H1 (cell line): ENCODE results near the gene ZFAND3. TPM values are rescaled to one million over a fixed set of nuclear protein-coding genes. Genes with fewer than 3 reads are reported as not detected.

Experiments
- CTCF ChIA-PET: fragments of 300-600 bp; sonication (Branson Sonifier 250); formaldehyde crosslinking; loops from one replicate; lab custom pipeline; 2021; ENCODE audit not compliant: partially characterized antibody; lab: Charles Lee
- POLR2A ChIA-PET: fragments of 300-600 bp; sonication (Branson Sonifier 250); formaldehyde crosslinking; loops from one replicate; lab custom pipeline; 2021; ENCODE audit warnings: inconsistent platforms; ENCODE audit not compliant: partially characterized antibody; lab: Charles Lee
- DNase-seq, 2 experiments: peaks; one replicate each; pipeline versions ENCODE4 v3.0.0 to v3.0.0-alpha.2; 2010 to 2022; ENCODE audit warnings: low spot score in 2 of 2, low read depth in 1 of 2, mixed read lengths in 1 of 2
- FAIRE-seq: peaks from 2 replicates; lab custom pipeline; 2011; peaks lifted over from hg19 to GRCh38; lab: Jason Lieb, UNC
- H2AFZ ChIP-seq: 2 replicates; pipeline ENCODE4 v1.8.1; 2012; ENCODE audit warnings: low read length, inconsistent platforms
- H2AK5ac ChIP-seq: 2 replicates; pipeline ENCODE4 v1.6.1; 2013; ENCODE audit warnings: low read depth, low read length
- H2BK120ac ChIP-seq: replicated peaks from 2 replicates; pipeline ENCODE3; 2013; ENCODE audit warnings: low read depth, low read length, inconsistent platforms
- H2BK12ac ChIP-seq: 2 replicates; pipeline ENCODE4 v1.6.1; 2013; ENCODE audit warnings: low read depth, low read length
- H2BK15ac ChIP-seq: 2 replicates; pipeline ENCODE4 v1.6.1; 2013; ENCODE audit warnings: low read length
- H2BK20ac ChIP-seq: 2 replicates; pipeline ENCODE4 v1.6.1; 2013; ENCODE audit warnings: low read length
- H2BK5ac ChIP-seq: 2 replicates; pipeline ENCODE4 v1.6.1; 2013; ENCODE audit warnings: low read depth, low read length
- H3K14ac ChIP-seq: 2 replicates; pipeline ENCODE4 v1.6.1; 2013; ENCODE audit warnings: inconsistent platforms; ENCODE audit not compliant: insufficient read length
- H3K18ac ChIP-seq: 2 replicates; pipeline ENCODE4 v1.6.1; 2013; ENCODE audit warnings: low read length; ENCODE audit errors: extremely low read depth
- H3K23ac ChIP-seq: 2 replicates; pipeline ENCODE4 v1.6.1; 2013; ENCODE audit warnings: inconsistent platforms; ENCODE audit not compliant: insufficient read length
- H3K23me2 ChIP-seq: 2 replicates; pipeline ENCODE4 v1.6.1; 2013; ENCODE audit warnings: low read depth, low read length
- H3K27ac ChIP-seq: 2 replicates; pipeline ENCODE4 v1.6.1; 2011; ENCODE audit warnings: low read depth, low read length, inconsistent platforms
- H3K27me3 ChIP-seq, 4 experiments: replicated peaks in 1 of 4; 1 replicate in 1 of 4; 2 replicates in 3 of 4; pipeline versions ENCODE4 v1.6.1 to v1.8.1; 2011 to 2013; ENCODE audit warnings: low read length in 3 of 4, mild to moderate bottlenecking in 3 of 4, inconsistent platforms in 2 of 4, mixed read lengths in 2 of 4, moderate library complexity in 1 of 4; ENCODE audit not compliant: control insufficient read depth in 3 of 4, insufficient read depth in 3 of 4; ENCODE audit errors: extremely low read depth in 1 of 4
- H3K36me3 ChIP-seq, 4 experiments: 2 replicates each; pipeline versions ENCODE4 v1.6.1 to v1.8.1; 2011 to 2013; ENCODE audit warnings: mild to moderate bottlenecking in 4 of 4, low read length in 3 of 4, moderate library complexity in 2 of 4, control low read depth in 1 of 4, inconsistent platforms in 1 of 4; ENCODE audit not compliant: insufficient read depth in 4 of 4, control insufficient read depth in 2 of 4
- H3K4ac ChIP-seq: replicated peaks from 2 replicates; pipeline ENCODE3; 2013; ENCODE audit warnings: low read length, low read depth, mixed read lengths, inconsistent platforms; ENCODE audit not compliant: insufficient read length
- H3K4me1 ChIP-seq, 4 experiments: replicated peaks in 1 of 4; 1 replicate in 1 of 4; 2 replicates in 3 of 4; pipeline versions ENCODE4 v1.6.1 to v1.8.1; 2011 to 2013; ENCODE audit warnings: low read length in 3 of 4, inconsistent platforms in 2 of 4, mixed read lengths in 1 of 4; ENCODE audit not compliant: insufficient read depth in 4 of 4, control insufficient read depth in 3 of 4
- H3K4me2 ChIP-seq, 2 experiments: 2 replicates each; pipeline versions ENCODE4 v1.6.1 to v1.8.1; 2011 to 2013; ENCODE audit warnings: low read depth in 2 of 2, low read length in 2 of 2, control low read depth in 1 of 2, inconsistent platforms in 1 of 2, mild to moderate bottlenecking in 1 of 2; ENCODE audit not compliant: insufficient read depth in 1 of 2
- H3K4me3 ChIP-seq, 4 experiments: fragments of 200-600, 300-600 bp in 1 of 4; sonication (generic), shearing (Covaris generic), sonication (Bioruptor Twin) in 1 of 4; 2 replicates each; pipeline versions ENCODE4 v1.5.1 to v1.8.1; 2011 to 2016; ENCODE audit warnings: low read length in 4 of 4, low read depth in 3 of 4, control low read depth in 2 of 4, inconsistent platforms in 2 of 4, mild to moderate bottlenecking in 2 of 4, mixed read lengths in 1 of 4, moderate library complexity in 1 of 4; ENCODE audit not compliant: insufficient read depth in 2 of 4; ENCODE audit errors: extremely low read depth in 1 of 4
- H3K56ac ChIP-seq: replicated peaks from 2 replicates; pipeline ENCODE3; 2013; ENCODE audit warnings: low read depth, mild to moderate bottlenecking, mixed read lengths, low read length, inconsistent platforms; ENCODE audit not compliant: insufficient read length
- H3K79me1 ChIP-seq: 2 replicates; pipeline ENCODE4 v1.6.1; 2013; ENCODE audit warnings: low read depth, low read length, control low read depth
- H3K79me2 ChIP-seq, 2 experiments: 2 replicates each; pipeline versions ENCODE4 v1.6.1 to v1.8.1; 2012 to 2013; ENCODE audit warnings: low read length in 2 of 2, mild to moderate bottlenecking in 2 of 2, inconsistent platforms in 1 of 2; ENCODE audit not compliant: insufficient read depth in 2 of 2, control insufficient read depth in 1 of 2
- H3K9ac ChIP-seq, 4 experiments: replicated peaks in 1 of 4; 1 replicate in 1 of 4; 2 replicates in 3 of 4; pipeline versions ENCODE4 v1.6.1 to v1.8.1; 2011 to 2013; ENCODE audit warnings: low read depth in 3 of 4, low read length in 3 of 4, control low read depth in 2 of 4, mild to moderate bottlenecking in 2 of 4, moderate library complexity in 2 of 4, inconsistent platforms in 1 of 4; ENCODE audit errors: extremely low read depth in 1 of 4
- H3K9me3 ChIP-seq, 2 experiments: 2 replicates each; pipeline versions ENCODE4 v1.6.1 to v1.8.1; 2012 to 2013; ENCODE audit warnings: mild to moderate bottlenecking in 2 of 2, moderate library complexity in 2 of 2, control low read depth in 1 of 2, inconsistent platforms in 1 of 2, low read depth in 1 of 2, low read length in 1 of 2, mixed read lengths in 1 of 2; ENCODE audit not compliant: insufficient read depth in 2 of 2
- H4K20me1 ChIP-seq, 2 experiments: replicated peaks in 1 of 2; 2 replicates each; pipeline versions ENCODE3 to v1.8.1; 2011 to 2013; ENCODE audit warnings: inconsistent platforms in 2 of 2, low read length in 2 of 2, mild to moderate bottlenecking in 1 of 2; ENCODE audit not compliant: insufficient read depth in 2 of 2, control insufficient read depth in 1 of 2
- H4K5ac ChIP-seq: 2 replicates; pipeline ENCODE4 v1.6.1; 2013; ENCODE audit warnings: low read length, low read depth, mixed read lengths, inconsistent platforms; ENCODE audit not compliant: insufficient read length
- H4K8ac ChIP-seq: 2 replicates; pipeline ENCODE4 v1.8.0; 2013; ENCODE audit warnings: mild to moderate bottlenecking, moderate library complexity, low read length, inconsistent platforms; ENCODE audit not compliant: insufficient read depth; ENCODE audit errors: extremely low read depth
- H4K91ac ChIP-seq: replicated peaks from 2 replicates; pipeline ENCODE3; 2013; ENCODE audit warnings: low read length, mixed read lengths, inconsistent platforms; ENCODE audit not compliant: insufficient read length
- BACH1 ChIP-seq: IDR thresholded peaks from 2 replicates; pipeline ENCODE4 v1.6.1; 2012; ENCODE audit warnings: low read length, improper control_type of control experiment
- BCL11A ChIP-seq, 2 experiments: IDR thresholded peaks; one replicate each; pipeline ENCODE4 v1.6.1; 2011; ENCODE audit warnings: low read depth in 2 of 2, low read length in 2 of 2, mild to moderate bottlenecking in 2 of 2
- CBX8 ChIP-seq: fragments of 300-800, 300-1000 bp; sonication (generic); IDR thresholded peaks from 2 replicates; pipeline ENCODE4 v1.7.1; 2016; ENCODE audit warnings: low read depth, low read length, borderline replicate concordance
- EZH2 ChIP-seq: fragments of 200-600 bp; sonication (generic); IDR thresholded peaks from 2 replicates; pipeline ENCODE4 v1.7.1; 2012; ENCODE audit warnings: low read depth, mild to moderate bottlenecking, moderate library complexity, low read length, inconsistent platforms; ENCODE audit not compliant: severe bottlenecking
- GTF2F1 ChIP-seq: IDR thresholded peaks from 2 replicates; pipeline ENCODE4 v1.6.1; 2012; ENCODE audit warnings: low read depth, low read length, improper control_type of control experiment, borderline replicate concordance
- HDAC2 ChIP-seq, 2 experiments: fragments of 300-600 bp in 1 of 2; sonication (generic) in 1 of 2; IDR thresholded peaks; 2 replicates each; pipeline ENCODE4 v1.6.1; 2011 to 2012; ENCODE audit warnings: low read depth in 2 of 2, low read length in 2 of 2, mild to moderate bottlenecking in 2 of 2, moderate library complexity in 2 of 2, borderline replicate concordance in 1 of 2, inconsistent platforms in 1 of 2
- NRF1 ChIP-seq: IDR thresholded peaks from 2 replicates; pipeline ENCODE4 v1.6.1; 2011; ENCODE audit warnings: mild to moderate bottlenecking, low read depth, low read length, improper control_type of control experiment
- POLR2AphosphoS5 ChIP-seq: IDR thresholded peaks from 2 replicates; pipeline ENCODE4 v1.6.1; 2011; ENCODE audit warnings: low read depth, low read length
- RBBP5 ChIP-seq: IDR thresholded peaks from 2 replicates; pipeline ENCODE4 v1.7.1; 2012; ENCODE audit warnings: low read depth, mild to moderate bottlenecking, inconsistent platforms, low read length, moderate library complexity, borderline replicate concordance
- TBP ChIP-seq: IDR thresholded peaks from 2 replicates; pipeline ENCODE4 v1.6.1; 2011; ENCODE audit warnings: low read depth, low read length, improper control_type of control experiment
- ZNF274 ChIP-seq: IDR thresholded peaks from 2 replicates; pipeline ENCODE4 v1.7.0; 2012; ENCODE audit warnings: low read length, borderline replicate concordance; ENCODE audit errors: extremely low read depth
- WGBS, 2 experiments: shearing (Covaris generic) in 1 of 2; methylation state at CpG; one replicate each; pipeline versions ENCODE4 v1.1.6 to v1.1.7; 2013 to 2015; ENCODE audit warnings: low lambda C conversion rate in 2 of 2, mixed read lengths in 2 of 2, inconsistent platforms in 1 of 2, low coverage in 1 of 2, missing lambda C conversion rate in 1 of 2; ENCODE audit not compliant: insufficient replicate concordance in 2 of 2, insufficient coverage in 1 of 2, insufficient read length in 1 of 2; ENCODE audit errors: extremely low coverage in 1 of 2, missing lambda C conversion rate in 1 of 2; 5-methylcytosine and 5-hydroxymethylcytosine counted together
- polyA plus RNA-seq, 7 experiments: library from polyadenylated mRNA; depleted of rRNA in 3 of 7; stranded (reverse) in 5 of 7; unstranded in 2 of 7; fragments of >200 nt in 5 of 7; fragments of 200-250 nt in 2 of 7; gene quantifications; 1 replicate in 5 of 7; 2 replicates in 1 of 7; 4 replicates in 1 of 7; pipeline versions ENCODE4 v1.2.1 to v1.2.3, GENCODE V29; 2011 to 2013; ENCODE audit warnings: missing spikeins in 2 of 7, mixed read lengths in 2 of 7
- total RNA-seq: library from RNA; stranded (reverse); fragmentation: NEBNext Ultra II Directional; extraction: Animal tissue kit (Norgen Biotek cat#: 25700); gene quantifications from 2 replicates; pipeline ENCODE4 v1.2.1, GENCODE V29; 2021

Gene ZFAND3
- total and polyA plus RNA-seq, 2 of the 8 experiments (the other 6 are each of a cell fraction or from before 2014, with no cell fraction given) = 13.0 to 51.3 TPM

DNA sequence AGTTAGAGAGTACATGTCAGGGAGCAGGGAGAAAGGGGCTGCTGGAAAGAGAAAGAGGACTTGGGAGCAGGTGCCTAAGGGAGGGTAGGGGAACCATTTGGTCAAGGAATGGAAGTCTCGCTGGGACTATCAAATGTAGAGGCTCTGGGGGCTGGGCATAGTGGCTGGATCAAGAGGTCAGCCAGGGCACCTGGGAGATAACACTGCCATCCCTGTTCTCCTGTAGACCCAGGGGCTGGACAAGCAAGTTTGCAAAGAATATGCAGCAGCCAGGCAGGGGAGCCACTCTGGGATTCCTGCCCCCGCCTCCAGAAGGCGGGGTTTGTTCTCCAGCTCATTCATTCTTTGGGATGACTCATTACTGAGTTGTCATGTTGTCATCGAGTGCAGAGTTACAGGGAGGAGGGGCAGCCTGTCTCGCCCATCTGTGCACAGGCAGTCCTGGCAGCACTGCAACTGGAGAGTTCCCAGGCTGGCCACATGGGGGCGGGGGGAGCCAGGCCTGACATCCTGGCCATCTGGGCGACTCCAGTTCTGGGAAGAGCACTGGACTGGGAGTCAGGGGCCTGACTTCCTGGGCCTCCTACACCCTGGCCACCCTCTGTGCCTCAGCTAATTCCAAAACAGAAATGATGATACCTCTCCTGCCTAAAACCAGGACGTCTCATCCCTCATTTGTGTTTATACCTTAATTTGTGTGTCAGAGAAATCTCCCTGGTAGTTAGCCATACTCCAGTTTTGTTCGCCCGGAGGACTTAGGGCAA is 28.2 kb upstream of the ZFAND3 start:
- Histone ChIP-seq H3K4me2 (peak overlapping the region; percentile 1 to 43; a peak in 3 of 4 replicates), H3K4me1 (peaks cover 0 to 6% (median 4%) of the 10 kb centered on the region in 4 experiments; a peak in 5 of 7 replicates), H4K8ac (no peak overlapping the region), H3K27ac (no peak overlapping the region), H3K36me3 (no peaks in the 10 kb centered on the region), H3K56ac (no peak overlapping the region), H3K79me1 (no peaks in the 10 kb centered on the region), H2AK5ac (no peak overlapping the region), H3K79me2 (no peaks in the 10 kb centered on the region), H3K4me3 (peak overlapping the region in 1 of 4 experiments; percentile 11; a peak in 2 of 8 replicates), H4K91ac (no peak overlapping the region), H3K23ac (no peak overlapping the region), H2BK15ac (no peak overlapping the region), H3K23me2 (no peaks in the 10 kb centered on the region), H2BK5ac (peak overlapping the region; percentile 37; the same call in 1 of the 2 replicates), H3K18ac (no peak overlapping the region), H3K14ac (no peak overlapping the region), H2AFZ (no peak overlapping the region), H3K9ac (no peak overlapping the region), H4K5ac (no peak overlapping the region), H2BK12ac (0 out of 2 replicates have a peak overlapping the region, but pooled peaks have one; percentile 39), H4K20me1 (no peaks in the 10 kb centered on the region), H3K9me3 (no peaks in the 10 kb centered on the region), H3K4ac (no peak overlapping the region), H3K27me3 (no peaks in the 10 kb centered on the region), H2BK20ac (0 out of 2 replicates have a peak overlapping the region, but pooled peaks have one; percentile 24), H2BK120ac (no peak overlapping the region)
- FAIRE-seq (peak; percentile 82), DNase-seq (peak; percentile 87 to 88)
- 33% methylated on average over 10 of the region's 10 CpGs; no CpG with 5 or more reads in 1 of the 2 experiments for WGBS, 2 experiments
- POLR2A ChIA-PET = interaction anchor here (0.6 to 1.0 kb wide), 2 partner anchors 29 to 52 kb away, joined by 4 to 8 read pairs; no protein-coding TSS in a partner anchor
- CTCF ChIA-PET = interaction anchor here (0.6 to 2.4 kb wide), 29 partner anchors 8 to 664 kb away, joined by 3 to 15 read pairs (median 4); no protein-coding TSS in a partner anchor
- TF ChIP-seq ZNF274 (no peak), POLR2AphosphoS5 (no peak), NRF1 (no peak), CBX8 (no peak), RBBP5 (no peak), EZH2 (no peak), BCL11A (IDR thresholded peaks at IDR 0.05; ENCODE audit: low read depth in 2 of 2, low read length in 2 of 2) (no peak), BACH1 (no peak), HDAC2 (IDR thresholded peaks at IDR 0.05; ENCODE audit: borderline replicate concordance in 1 of 2, low read depth in 2 of 2, low read length in 2 of 2) (0 out of 4 replicates have a peak, but pooled peaks of 1 of the 2 experiments have one; percentile 43), TBP (0 out of 2 replicates have a peak, but pooled peaks have one; percentile 12), GTF2F1 (no peak)
